C4-2B (cell line): ENCODE results near the gene ACOT12.

Experiments used
- H3K27ac ChIP-seq: fragments of 450-650 bp; 2 replicates; pipeline ENCODE4 v1.5.1; 2017
- ZFX ChIP-seq: fragments of 450-650 bp; IDR thresholded peaks from 2 replicates; pipeline ENCODE4 v1.6.1; 2017
- TF ChIP-seq, protein P1 (sequence below): fragments of 450-650 bp; conservative IDR thresholded peaks from 2 replicates; pipeline ENCODE4 v1.5.1; 2017; ENCODE audit warnings: mild to moderate bottlenecking

Gene ACOT12

DNA sequence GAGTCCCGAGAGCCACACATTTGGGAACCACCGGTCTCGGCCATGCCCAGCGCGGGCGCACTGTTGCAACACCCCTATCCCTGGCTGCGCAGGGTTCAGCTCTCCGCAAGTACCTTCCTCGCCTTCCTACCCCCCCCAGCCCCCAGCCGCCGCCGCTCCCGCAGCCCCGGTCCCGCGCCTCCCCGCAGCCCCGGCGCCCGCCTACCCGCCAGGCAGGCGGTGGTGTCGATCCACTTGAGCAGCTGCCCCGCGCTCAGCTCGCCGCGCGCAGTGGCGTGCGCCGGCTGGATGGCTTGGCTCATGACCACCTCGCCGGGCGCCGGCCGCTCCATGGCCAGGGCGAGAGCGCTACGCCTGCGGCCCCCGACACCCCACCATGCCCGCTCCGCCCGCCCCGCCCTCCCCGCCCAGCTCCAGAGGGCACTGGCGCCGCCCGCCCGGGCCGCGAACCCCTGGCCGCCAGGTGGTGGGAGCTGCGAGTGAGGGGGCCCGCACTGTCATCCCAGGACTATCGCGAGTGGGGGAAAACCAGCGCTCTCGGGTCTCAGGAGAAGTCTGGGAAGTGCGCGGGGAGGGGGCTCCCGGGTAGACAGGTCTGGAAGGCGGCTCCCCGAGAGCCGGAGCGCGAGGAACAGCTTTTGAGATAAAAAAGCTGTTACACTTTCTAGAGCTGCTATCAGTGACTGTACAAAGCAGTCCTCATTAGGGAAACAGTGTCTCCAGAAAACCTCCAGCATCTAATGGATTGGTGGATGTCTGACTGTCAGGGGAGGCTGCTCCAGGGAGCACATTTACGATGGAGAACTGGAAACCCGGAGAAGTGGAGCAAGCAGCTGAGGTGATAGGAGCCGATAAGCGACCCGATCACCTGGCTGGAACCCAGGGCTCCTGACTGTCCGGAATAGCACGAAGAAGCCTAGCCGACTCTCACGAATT is at the start of gene ACOT12:
Gene ACOT12 (minus strand): TSS at position 352 of the 936 bp plus-strand sequence. CDS start 20 bp downstream, at position 332.
- TF ChIP-seq, protein P1, sequence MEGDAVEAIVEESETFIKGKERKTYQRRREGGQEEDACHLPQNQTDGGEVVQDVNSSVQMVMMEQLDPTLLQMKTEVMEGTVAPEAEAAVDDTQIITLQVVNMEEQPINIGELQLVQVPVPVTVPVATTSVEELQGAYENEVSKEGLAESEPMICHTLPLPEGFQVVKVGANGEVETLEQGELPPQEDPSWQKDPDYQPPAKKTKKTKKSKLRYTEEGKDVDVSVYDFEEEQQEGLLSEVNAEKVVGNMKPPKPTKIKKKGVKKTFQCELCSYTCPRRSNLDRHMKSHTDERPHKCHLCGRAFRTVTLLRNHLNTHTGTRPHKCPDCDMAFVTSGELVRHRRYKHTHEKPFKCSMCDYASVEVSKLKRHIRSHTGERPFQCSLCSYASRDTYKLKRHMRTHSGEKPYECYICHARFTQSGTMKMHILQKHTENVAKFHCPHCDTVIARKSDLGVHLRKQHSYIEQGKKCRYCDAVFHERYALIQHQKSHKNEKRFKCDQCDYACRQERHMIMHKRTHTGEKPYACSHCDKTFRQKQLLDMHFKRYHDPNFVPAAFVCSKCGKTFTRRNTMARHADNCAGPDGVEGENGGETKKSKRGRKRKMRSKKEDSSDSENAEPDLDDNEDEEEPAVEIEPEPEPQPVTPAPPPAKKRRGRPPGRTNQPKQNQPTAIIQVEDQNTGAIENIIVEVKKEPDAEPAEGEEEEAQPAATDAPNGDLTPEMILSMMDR: no peak
- no peak for TF ChIP-seq ZFX
- H3K27ac ChIP-seq: no peak within 1 kb of the TSS

DNA sequence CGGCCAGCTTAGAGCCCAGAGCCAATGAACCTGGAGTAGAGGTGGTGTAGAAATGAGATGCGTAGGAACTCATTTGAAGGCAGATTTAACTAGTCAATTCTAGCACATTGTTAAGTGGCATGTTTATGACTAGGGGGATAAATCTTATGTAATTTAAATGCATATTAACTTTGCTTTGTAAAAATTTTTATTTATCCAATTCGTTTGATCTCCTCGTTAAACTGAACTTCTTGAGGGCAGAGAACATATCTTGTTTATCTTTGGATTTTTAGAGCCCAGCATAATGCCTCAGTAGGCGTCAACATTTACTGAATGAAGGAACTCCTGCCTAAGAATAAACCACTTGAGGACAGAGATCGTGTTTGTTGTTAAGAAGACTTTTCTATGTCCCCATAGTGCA is 41.1 kb upstream of the ACOT12 start:
- TF ChIP-seq, protein P1: no peak
- TF ChIP-seq ZFX: no peak
- H3K27ac ChIP-seq: no peak overlapping the region

DNA sequence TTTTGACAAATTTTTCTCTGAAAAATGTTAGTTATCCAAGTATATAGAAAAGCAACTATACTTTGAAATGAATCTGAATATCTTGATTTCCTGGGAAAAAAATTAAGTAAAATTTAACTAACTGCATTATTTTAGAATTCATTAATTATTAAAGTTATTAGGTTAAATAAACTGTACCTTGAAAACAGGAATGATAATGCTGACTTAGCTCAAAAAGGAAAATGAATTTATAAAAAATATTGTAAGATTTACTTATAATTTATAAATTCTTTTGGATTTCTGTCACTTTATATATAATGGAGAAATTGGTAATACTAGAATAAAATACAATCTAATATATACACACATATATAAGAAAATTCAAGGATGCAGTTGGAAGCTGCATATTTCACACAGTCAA is 36.1 kb upstream of the ACOT12 start:
- H3K27ac ChIP-seq: no peak overlapping the region
- TF ChIP-seq, protein P1: no peak
- TF ChIP-seq ZFX: no peak

DNA sequence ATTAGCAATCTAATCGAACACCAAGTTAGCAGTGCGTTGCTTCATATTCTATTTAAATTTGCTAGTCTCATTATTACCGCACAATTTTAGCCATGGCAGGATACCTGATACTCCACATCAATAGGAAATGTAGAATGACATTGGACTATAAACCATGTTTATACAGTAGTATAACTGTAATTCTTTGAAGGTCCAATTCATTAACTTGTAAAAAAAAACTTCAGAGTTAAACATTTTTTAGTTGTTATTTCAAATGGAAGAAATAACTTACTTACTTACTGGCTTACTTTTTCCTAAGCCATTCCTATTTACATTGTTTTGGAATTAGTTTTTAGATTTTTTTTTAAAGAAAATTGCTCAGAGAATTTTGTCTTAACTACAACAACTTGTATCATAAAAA is 35.4 kb upstream of the ACOT12 start:
- no peak overlapping the region for H3K27ac ChIP-seq
- TF ChIP-seq, protein P1: no peak
- no peak for TF ChIP-seq ZFX

DNA sequence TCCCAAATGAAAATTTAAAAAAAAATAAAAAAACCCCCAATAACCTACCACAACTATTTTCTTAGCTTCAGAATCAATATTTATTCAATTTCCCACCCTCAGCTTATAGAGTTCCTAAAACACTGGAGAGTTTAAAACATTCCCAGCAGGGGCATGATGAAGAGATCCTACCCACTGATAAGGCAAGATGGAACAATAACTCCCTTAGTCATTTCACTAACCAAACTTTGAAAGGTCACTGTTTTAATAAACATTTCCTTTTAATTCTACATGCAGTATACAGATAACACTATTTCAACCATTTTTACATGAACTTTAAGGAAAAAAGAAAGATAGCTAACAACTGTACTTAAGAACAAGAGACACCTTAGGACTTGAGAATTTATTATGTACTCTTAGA is 34.9 kb upstream of the ACOT12 start:
- TF ChIP-seq ZFX: no peak
- TF ChIP-seq, protein P1: no peak
- no peak overlapping the region for H3K27ac ChIP-seq

DNA sequence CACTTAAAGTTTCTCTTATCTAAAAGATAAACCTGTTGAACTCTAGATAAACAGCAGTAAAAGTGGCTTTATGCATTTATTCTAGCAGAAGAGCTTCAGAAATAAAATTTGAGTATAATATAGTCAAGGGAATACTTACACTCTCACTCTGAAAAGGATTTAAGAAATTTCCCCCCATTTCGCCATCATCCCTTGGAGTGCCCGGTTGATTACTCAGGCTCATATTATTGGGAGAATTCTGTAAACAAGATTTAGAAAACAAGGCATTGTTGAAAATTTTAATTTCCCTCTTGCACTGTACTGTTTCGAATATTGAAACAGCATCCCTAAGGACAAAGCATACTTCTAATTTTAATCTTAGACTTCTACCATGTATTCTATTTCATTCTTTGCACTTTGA is 34.5 kb upstream of the ACOT12 start:
- H3K27ac ChIP-seq: no peak overlapping the region
- TF ChIP-seq, protein P1: no peak
- no peak for TF ChIP-seq ZFX

DNA sequence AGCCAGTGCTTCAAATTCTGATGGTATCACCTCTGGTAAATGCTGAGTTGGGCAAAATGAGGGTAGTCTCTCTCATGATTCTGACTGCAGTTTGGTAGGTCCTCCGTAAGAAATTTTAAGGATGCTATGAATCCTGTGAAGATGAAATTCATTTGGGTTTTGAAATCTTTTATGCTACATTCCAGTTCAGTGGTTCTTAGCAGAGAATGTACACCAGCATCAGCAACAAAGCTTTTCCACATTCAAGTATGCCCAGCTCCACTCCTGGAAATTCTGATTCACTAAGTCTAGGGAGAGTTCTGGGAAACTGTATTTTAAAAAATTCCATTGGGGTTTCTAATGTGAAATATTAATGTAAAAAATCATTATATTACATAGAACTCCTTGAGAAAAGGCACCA is 33.6 kb upstream of the ACOT12 start:
- H3K27ac ChIP-seq: no peak overlapping the region
- no peak for TF ChIP-seq ZFX
- TF ChIP-seq, protein P1: no peak
